Measurements from ENCODE around the gene SRSF1.

- TF ChIP-seq CTCF (IDR thresholded peaks at IDR 0.05) = no peak
- TF ChIP-seq POLR2A (IDR thresholded peaks at IDR 0.05) = no peak
Observed at GRCh38 chr17:58054641-58055040, 47.6 kb upstream of the SRSF1 start.

Data from vagina (tissue), 2 donors.